HL-60/S4 treated with phorbol 12-myristate 13-acetate at 8.2 ng/mL for 4 days and 3 days (cell line): ENCODE data around the gene OR51B5.
"Not testable (repeated sequence)": the region's sequence is repeated elsewhere in the genome, so short reads cannot be mapped to it uniquely, and the experiment has no call there.

Experiments used
- in situ Hi-C: fragments of 300-500 bp; cut with MboI; formaldehyde crosslinking; loops from 2 replicates; pipeline ENCODE4 v1.15.0; 2022; ENCODE audit warnings: low sequenced_read_pairs

OR51B5 gene

GRCh38 chr11:5343474-5344335, at the start of gene OR51B5:
Gene OR51B5 (minus strand): TSS chr11:5343524. CDS start chr11:5343524, 0 bp downstream.
- in situ Hi-C loops, result no loop called here

- in situ Hi-C loops, result no loop called here
These were observed 46.9 kb upstream of the OR51B5 start for GRCh38 chr11:5390210-5390609.

- in situ Hi-C loops, result no loop called here
These were observed 41.0 kb upstream of the OR51B5 start for GRCh38 chr11:5384335-5384734.

- in situ Hi-C loops, result no loop called here
These were observed 40.3 kb upstream of the OR51B5 start, which contains the start of gene OR51M1 for GRCh38 chr11:5383576-5383975. Gene OR51M1 (plus strand): TSS chr11:5383812. CDS start chr11:5389399, 5,587 bp downstream.

GRCh38 chr11:5380740-5381342, 37.5 kb upstream of the OR51B5 start:
- in situ Hi-C loops, result no loop called here

GRCh38 chr11:5369789-5370188, 26.5 kb upstream of the OR51B5 start:
- in situ Hi-C loops, result no loop called here

- in situ Hi-C loops, result no loop called here
These were observed 25.2 kb upstream of the OR51B5 start for GRCh38 chr11:5368502-5369043.

- in situ Hi-C loops, result no loop called here
These were observed 24.2 kb upstream of the OR51B5 start for GRCh38 chr11:5367448-5368074.

GRCh38 chr11:5366856-5367255, 23.5 kb upstream of the OR51B5 start:
- in situ Hi-C loops, result no loop called here

GRCh38 chr11:5366365-5366764, 23.0 kb upstream of the OR51B5 start:
- in situ Hi-C loops, result not testable (repeated sequence)

GRCh38 chr11:5364214-5364613, 20.9 kb upstream of the OR51B5 start:
- in situ Hi-C loops, result no loop called here

- in situ Hi-C loops, result no loop called here
These were observed 20.4 kb upstream of the OR51B5 start for GRCh38 chr11:5363679-5364078.

GRCh38 chr11:5362017-5362625, 18.8 kb upstream of the OR51B5 start:
- in situ Hi-C loops, result no loop called here

- in situ Hi-C loops, result not testable (repeated sequence)
These were observed 12.7 kb upstream of the OR51B5 start for GRCh38 chr11:5356031-5356430.

GRCh38 chr11:5351208-5351607, 7.9 kb upstream of the OR51B5 start, which contains the start of gene OR51B6:
Gene OR51B6 (plus strand): TSS chr11:5351508. CDS start chr11:5351508, 0 bp downstream.
- in situ Hi-C loops, result no loop called here

- in situ Hi-C loops, result no loop called here
These were observed 6.2 kb upstream of the OR51B5 start for GRCh38 chr11:5349550-5349949.

- in situ Hi-C loops, result no loop called here
These were observed 5.3 kb upstream of the OR51B5 start for GRCh38 chr11:5348551-5349194.

- in situ Hi-C loops, result no loop called here
These were observed 2.5 kb upstream of the OR51B5 start for GRCh38 chr11:5345831-5346230.

GRCh38 chr11:5339771-5340322, 3.5 kb downstream of the OR51B5 start:
- in situ Hi-C loops, result no loop called here

GRCh38 chr11:5337253-5337652, 6.1 kb downstream of the OR51B5 start:
- in situ Hi-C loops, result not testable (repeated sequence)
